HG03354 (cell line): ENCODE measurements around the gene SUSD6.
A peak's percentile ranks its signal among the peaks of the same experiment; 100 is the strongest.

ENCODE experiments used
- ATAC-seq: cut with Tn5 transposase; IDR thresholded peaks from one replicate; pipeline ENCODE4 v1.9.1; 2021; ENCODE audit warnings: mild to moderate bottlenecking; ENCODE audit not compliant: unreplicated experiment, poor library complexity, severe bottlenecking

The SUSD6 gene

DNA sequence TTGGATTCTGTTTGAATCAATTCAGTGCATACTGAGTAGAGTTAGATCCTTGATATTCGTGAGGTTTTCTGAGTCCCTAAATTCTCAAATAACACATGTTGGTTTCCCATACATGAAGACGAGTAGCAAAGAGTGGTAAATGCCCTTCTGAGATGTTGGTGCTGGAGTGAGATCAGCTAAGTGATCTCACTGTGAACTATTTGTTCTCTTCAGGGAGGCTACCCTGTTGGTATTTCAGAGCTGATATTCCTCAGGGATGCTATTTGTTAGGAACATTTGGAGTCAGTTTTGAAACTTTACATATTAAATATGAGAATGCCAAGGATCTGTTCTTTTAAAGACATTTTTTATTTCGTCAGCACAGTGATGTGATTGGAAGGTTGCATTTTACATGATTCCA is 54.7 kb downstream of the SUSD6 start:
- no peak for ATAC-seq

DNA sequence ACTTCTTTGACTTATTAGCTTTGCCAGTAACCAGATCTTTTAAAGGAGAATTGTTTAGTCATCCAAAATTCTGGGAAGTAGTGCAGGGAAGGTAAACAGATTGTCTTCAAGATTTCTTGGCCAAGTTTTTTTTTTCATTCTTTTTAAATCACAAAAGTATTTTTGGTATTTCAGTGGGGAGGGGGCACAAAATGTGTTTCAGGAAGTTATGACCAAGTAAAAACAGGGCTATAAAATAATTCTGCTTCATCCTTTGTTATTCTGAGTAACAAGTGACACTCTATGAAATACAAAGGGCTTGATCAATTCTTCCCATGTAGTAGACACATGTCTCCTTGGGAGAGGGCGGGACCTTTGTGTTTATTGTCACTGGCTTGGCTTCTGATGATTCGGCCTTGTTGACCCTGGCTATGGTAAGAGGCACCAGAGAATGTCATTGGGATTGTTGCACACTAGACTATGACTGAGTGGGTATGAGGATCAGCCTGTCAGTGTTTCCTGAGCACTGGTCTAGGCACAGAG is 55.4 kb downstream of the SUSD6 start:
- no peak for ATAC-seq

DNA sequence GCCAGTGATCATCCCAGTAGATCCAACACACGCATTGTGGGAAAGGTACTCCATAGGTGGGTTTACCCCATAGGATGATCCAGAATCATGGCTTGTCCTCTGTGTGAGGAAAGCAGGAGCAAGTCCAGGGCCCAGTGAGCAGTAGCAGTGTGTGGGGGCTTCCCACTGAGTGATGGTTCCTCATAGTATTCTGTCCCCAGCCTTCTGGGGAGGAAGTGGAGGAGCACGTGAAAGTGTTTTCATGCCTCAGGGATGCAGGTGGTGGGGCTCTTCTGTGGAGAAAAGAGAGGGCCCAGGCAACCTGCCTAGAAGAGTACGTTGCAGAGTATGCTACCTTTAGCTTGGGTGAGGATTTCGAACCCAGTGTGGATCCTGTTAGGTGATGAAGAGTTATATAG is 56.5 kb downstream of the SUSD6 start:
- peak; percentile 39 for ATAC-seq

DNA sequence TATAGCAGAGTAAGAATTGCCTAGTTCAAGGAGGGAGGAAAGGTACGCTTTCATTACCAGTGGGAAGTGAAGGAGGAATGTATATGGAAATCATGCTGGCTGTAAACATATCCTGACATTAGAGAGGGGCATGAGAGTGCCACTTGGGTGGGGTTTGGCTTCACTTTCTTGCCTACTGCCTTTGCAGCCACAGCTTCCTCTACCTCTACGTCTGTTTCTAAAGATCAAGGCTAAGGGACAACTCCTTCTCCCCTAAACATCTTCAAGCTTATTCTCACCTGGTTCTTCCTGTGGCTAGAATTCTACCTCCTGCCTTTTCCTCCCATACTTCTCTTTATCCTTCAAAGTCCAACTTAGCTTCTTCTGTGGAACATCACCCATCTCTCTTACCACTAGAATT is 58.0 kb downstream of the SUSD6 start:
- ATAC-seq: no peak

DNA sequence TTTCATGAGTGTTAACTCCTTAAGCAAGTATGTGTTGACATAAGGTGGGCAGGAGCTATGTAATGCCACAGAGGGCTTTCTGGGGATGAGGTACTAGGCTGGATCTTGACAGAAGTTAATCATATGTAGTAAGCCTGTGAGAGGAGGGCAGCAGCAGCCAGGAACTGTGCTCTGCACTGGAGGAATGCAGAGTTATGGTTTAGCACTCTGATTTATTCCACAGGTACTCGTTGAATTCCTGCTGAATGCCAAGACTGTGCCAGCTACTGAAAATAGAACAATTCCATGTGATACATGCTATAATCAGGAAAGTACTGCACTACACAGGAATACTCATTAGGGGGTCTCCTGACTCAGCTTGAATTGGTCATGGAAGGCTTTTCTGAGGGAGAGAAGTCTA is 58.7 kb downstream of the SUSD6 start:
- ATAC-seq: no peak

DNA sequence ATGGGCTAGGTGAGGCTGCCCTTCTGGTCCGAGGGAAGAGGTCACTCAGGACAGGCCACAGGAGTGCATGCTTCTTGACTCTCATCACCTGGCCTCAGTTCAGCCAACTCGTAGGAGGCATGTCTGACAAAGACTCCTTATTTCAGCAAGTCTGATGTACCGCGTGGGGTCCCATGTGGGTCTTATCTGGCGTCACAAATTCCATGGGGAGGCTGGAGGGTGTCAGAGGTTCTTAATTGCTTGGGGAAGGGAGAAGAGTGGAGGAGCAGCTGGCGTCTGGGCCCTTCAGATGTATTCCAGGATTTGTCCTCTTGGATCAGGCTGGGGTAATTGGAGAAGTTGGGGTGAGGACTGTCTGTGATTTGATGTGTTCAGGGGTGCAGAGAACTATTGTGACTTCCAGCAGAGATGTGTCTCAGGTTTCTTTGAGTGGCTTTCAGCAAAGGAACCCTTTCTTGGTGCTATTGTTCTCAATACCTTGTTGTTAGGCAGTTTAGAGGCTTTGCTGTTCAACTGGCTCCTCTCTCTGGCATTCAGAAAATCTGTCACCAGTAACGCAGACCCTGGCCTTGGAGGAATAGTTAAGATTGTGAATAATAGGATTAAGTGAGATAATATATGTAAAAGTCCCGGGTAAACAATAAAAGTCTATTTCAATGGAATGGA is 60.1 kb downstream of the SUSD6 start:
- ATAC-seq: no peak

DNA sequence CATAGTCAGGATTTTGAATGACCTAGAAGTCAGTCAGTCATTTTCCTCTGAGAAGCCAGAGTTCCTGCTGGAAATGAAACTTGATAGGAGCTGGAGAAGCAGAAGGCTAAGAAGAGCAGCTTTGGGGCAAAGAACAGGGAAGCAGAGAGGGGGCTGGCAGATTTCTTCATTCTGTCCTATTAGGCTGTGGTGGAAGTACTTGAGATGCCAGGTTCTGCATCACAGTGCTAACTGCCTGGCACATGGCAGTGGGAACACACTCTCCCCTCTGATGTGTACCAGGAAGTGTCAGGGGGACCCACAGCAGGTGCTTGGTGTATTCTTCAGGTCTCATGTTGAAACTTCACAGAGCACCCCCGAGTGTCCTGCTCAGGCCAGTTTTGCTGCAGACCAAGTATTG is 61.0 kb downstream of the SUSD6 start:
- ATAC-seq: no peak

DNA sequence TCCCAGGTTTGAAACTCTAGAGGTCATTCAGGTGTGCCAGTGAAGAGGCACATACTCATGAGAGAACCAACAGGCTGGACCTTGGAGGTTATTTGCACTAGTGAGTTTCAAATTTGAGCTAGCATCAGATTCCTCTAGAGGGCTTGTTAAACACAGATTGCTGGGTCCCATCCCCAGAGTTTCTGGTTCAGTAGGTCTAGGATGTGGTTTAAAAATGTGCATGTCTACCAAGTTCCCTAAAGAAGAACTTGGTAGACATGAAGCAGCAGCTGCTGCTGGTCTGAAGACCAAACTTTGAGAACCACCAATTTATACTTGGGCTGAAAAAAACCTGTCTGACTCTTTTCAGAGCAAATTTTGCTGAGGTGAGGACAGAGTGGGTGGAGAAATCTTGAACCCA is 61.7 kb downstream of the SUSD6 start:
- ATAC-seq: peak; percentile 48

DNA sequence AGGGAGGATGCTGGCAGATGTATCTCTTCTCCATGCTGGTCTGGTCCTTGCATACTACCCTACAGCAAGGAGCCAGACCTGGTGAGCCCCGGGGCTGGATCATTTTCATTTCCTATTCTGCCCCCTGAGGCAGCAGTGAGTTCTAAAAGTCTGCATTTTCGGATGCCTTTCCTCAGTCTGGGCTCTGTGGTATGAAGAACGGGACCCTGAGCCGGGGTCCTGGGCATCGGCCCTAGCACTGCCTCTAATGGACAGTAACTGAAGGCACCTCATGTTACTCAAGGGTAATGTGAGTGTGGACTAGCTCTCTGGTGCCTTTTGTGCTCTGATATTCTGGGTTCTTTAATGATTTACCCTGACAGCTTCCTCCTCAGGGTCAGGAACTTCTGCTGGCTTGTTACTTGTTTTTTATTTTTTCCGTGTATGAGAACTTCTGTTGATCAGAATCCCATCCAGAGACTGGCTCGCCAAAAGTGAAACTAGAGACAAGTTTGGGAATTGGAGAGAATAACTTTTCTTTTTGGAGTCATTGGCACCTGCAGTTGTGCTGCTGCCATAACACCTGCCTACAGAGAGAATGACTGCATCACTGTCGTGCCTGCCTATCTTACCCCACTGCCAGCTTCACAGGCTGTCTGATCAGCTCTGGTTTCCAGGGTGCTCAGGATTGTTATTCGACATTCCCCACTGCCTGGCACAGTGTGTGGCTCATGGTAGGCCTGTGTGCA is 62.3 kb downstream of the SUSD6 start:
- peak; percentile 38 for ATAC-seq

DNA sequence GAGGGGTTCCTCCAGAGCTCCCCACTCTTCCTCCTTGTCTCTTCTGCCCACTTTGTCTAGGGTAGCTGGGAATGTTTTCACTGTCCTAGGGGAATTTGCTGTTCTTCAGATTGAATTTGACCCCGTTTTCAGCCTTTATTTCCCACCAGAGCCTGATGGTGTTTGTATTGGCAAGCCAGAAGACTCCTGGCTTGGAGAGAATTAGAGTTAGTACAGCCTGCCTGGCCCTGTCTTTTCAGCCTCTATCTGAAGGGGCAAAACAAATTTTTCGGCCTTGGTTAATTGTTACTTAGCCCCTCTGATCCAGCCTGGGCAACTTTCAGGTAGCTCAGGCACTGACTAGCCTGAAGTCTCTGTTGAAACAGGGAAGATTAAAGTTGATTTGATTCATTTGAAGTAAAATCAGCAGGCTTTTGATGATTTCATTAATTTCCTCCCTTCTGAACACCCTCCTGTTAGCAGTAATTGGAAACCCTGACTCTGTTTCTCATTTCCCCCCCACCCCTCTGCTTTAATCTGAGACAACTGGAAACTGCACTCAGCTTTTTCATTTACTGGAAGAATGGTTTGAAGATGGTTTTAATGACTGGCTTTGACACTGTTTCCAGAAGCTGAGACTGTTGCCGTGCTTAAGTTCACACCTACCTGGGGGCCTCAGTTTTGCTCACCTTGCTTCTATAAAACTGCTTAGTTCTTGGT is 63.3 kb downstream of the SUSD6 start:
- no peak for ATAC-seq

DNA sequence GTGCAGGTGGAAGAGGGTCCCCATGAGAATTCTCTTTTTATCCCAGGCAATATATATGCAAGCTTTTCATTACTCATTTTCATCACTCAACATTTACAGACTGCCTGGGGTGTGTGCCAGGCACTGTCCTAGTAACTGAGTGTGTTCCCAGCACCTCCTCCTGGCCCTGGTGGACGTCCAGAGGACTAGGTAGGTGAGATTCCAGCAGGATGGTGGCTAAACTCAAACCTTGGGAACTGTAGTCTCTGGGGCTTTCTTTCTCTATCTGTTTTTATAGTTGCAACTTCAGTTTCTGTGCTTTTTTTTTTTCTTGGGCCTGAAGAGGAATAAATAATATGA is 63.8 kb downstream of the SUSD6 start:
- no peak for ATAC-seq

DNA sequence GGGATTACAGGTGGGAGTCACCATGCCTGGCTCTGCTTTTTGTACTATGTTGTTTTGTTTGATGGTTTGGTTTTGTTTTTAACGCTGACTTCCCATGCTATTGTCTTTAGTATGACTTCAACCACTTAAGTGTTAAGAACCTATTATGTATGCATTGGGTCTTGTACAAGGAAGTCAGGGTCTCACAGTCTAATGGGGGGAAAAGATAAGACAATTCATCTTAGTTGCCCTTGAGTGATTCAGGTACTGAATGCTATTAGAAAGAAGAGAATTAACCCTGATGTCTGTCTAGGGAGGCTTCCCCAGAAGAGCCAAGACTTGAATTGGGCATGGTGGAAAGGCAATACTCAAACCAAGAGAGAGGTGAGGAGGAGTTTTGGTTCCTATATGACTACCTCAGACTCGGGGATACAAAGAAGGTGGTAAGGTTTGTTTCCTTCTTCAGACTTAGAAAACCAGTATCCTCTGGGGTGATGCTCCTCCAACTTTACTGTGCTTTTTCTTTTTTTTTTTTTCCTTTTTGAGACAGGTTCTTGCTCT is 64.6 kb downstream of the SUSD6 start:
- ATAC-seq: peak; percentile 74

DNA sequence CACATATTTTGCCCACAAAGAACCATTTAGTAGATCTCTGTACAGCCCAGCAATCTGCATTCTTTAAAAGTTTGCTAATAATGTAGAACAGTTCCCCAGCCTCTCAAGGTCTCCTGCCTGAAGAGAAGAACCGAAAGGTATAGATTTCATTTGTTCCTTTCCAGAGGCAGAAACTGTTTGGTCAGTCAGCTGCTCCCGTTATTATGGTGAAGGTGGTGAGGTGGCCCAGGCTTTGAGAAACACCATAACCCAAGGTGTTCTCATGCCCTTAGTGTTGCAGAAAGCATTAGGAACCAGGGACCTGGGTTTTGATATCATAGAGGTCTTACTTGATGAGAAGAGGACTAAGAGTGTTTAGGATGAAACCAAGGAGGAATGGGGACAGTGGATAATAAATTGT is 65.3 kb downstream of the SUSD6 start:
- ATAC-seq: no peak

DNA sequence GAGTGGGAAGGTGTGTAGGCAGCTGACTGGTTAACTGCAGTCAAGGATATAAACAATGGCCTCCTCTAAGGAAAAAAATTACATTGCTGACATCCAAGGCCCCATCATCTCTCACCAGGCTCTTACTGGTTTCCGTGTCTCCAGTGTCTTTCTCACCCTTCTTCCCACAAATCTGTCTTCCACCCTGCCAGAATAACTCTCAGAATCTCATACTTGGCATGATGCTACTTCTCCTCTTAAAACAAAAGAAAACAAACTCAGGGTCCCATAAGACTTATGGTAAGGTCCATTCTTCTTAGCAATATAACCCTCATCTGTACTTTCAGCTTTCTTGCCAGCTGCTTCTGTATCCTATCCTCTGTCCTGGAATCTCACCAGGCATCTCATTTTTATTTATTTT is 68.9 kb downstream of the SUSD6 start:
- ATAC-seq: no peak

DNA sequence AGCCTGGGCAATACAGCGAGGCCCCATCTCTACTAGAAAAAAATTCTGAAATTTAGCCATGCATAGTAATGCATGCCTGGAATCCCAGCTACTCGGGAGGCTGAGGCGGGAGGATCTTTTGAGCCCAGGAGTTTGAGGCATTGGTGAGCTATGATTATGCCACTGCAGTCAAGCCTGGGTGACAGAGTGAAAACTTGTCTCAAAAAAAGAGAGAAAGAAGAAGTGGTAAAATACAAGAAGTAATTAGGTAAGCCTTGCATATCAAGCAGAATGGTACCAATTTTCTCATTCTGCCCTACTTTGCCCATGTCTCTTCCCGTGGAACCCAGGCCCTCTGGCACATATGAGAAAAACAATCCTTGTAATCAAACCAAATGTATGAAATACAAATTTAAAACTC is 70.7 kb downstream of the SUSD6 start:
- ATAC-seq: no peak

DNA sequence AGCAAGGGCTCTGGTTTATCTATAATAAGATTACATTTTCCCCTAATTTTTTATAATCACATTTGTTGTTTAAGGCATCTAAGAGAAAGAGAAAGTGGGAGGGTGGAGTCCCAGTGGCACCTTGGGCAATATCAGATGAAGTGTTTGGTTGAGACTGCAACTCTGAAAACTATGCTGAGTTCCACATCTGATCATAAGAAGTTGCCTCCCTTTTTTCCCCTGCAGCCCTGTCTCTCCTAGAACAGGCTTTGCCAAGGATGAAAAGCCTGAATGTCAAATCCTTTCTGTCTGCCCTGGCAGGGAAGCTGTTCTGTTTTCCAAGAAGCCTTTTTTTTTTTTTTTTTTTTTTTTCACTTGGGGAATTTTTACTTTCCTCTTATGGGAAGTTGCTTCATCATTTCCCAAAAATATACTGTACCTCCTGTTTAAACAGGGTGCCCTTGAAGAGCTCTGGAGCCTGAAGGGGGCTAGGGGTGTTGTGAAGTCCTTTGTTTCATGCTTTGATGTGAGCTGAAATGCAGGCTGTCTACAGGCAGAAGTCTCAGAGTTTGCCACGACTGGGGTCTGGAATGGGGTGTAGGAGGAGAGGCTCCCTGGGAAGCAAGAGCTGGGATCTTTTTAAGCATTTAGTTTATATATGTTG is 71.3 kb downstream of the SUSD6 start:
- ATAC-seq: no peak

DNA sequence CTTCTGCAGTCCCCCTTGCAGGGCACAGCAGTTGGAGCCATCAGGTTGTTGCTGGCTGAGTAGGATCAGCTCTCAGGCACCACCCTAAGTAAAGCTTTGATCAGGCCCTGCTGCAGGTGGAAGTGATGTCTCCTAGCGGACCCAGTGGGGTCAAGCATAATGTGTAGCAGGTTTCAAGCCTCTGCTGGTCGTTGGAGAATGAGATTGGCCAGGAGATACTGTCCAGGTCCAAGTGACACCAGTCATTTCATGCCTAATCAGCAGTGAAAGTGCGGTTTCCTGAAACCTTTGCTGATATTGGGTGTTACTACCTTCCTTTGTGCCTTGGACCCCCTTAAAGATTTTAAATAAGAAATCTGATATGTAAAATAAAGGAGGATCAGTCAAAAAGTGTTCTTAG is 72.6 kb downstream of the SUSD6 start:
- peak; percentile 67 for ATAC-seq

DNA sequence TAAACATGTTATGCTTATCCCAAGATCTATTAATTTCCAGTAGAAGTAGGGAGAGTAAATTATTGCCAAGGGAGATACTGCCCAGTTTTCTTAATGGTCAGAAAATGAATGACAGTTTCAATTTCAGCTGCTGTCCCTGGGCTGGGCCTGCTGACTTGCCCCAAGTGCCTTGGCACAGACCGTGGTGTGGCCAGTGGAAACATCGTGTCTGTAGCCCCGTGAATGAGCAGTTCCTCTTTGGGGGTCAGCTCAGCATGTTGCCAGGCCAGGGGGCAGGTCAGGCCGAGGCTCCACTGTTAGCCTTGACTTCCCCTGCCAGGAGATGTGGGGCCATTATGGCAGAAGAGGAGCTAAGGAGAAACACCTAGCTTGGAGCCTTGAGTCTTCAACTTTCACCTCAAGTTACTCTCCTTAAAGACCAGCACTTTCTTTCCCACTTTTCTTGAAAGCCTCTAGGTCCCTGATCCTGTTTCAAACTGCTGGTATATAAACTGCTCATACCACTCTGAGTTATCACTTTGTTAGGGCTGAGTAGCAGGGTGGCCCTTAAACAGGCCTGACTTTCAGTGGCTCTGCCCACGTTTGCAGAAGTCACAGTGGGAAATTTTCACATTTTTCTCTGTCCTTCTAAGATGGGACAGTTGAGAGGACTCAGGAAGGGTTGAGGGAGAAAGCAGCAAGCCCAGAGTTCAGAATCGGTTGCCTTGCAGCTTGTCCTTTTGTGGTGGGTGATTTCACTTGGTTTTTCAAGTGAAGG is 73.2 kb downstream of the SUSD6 start:
- ATAC-seq: no peak

DNA sequence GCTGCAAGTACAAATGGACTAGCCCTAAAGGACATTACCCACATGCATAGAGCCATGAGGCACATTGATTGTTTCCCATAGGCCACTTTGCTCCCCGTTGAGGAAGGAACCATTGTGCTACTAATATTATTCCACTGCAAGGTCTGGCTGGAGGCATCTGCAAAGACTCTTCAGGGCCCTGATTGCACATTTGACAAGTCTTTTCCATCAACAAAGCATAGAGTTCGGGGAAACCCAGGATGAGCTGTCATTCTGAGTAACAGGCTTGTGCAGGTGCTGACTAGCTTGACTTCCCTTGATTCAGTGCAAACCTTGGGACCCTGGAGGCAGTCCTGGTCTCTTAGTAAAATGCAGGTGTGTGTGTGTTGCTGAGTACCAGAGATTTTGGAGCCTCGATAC is 73.8 kb downstream of the SUSD6 start:
- ATAC-seq: no peak

DNA sequence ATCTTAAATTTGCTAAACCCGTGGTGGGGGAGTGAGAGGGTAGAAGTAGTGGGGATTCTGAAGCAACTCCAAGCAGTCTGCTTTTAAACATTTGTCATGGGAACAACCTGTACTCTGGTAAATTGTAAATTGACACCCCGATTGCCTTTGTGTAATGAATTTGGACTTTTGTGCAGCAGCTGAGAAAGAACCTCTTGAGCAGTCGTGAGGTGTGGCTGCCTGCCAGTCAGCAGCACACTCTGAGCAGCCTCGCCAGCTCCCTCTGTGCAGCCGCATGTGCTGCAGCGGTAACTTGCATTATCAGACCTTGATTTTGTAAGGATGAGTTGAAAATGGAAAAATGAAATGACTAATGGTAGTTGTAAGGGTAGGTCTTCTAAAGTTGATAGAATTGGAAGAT is 74.3 kb downstream of the SUSD6 start:
- ATAC-seq: no peak
